PFSK-1 (cell line): Measurements from ENCODE around the gene FLNA.

Experiments used
- FOXP2 ChIP-seq: optimal IDR thresholded peaks from 2 replicates; pipeline ENCODE3; 2011; ENCODE audit warnings: borderline replicate concordance, control low read depth, inconsistent platforms; ENCODE audit not compliant: insufficient read depth; ENCODE audit errors: extremely low read length, extremely low read depth
- POLR2AphosphoS5 ChIP-seq: IDR thresholded peaks from 2 replicates; pipeline ENCODE4 v1.6.1; 2012; ENCODE audit warnings: low read depth, mild to moderate bottlenecking, control low read depth, low read length, moderate library complexity
- TAF1 ChIP-seq: IDR thresholded peaks from 2 replicates; pipeline ENCODE4 v1.6.1; 2012; ENCODE audit warnings: low read length, control low read depth, borderline replicate concordance; ENCODE audit not compliant: insufficient read depth
- TF ChIP-seq, protein P1 (sequence below), 2 experiments: IDR thresholded peaks; 2 replicates each; pipeline versions ENCODE4 v1.6.1 to v1.8.0; 2011 to 2012; ENCODE audit warnings: low read depth in 2 of 2, low read length in 2 of 2, control low read depth in 1 of 2, inconsistent platforms in 1 of 2, mild to moderate bottlenecking in 1 of 2, moderate library complexity in 1 of 2; ENCODE audit not compliant: insufficient read depth in 1 of 2

DNA sequence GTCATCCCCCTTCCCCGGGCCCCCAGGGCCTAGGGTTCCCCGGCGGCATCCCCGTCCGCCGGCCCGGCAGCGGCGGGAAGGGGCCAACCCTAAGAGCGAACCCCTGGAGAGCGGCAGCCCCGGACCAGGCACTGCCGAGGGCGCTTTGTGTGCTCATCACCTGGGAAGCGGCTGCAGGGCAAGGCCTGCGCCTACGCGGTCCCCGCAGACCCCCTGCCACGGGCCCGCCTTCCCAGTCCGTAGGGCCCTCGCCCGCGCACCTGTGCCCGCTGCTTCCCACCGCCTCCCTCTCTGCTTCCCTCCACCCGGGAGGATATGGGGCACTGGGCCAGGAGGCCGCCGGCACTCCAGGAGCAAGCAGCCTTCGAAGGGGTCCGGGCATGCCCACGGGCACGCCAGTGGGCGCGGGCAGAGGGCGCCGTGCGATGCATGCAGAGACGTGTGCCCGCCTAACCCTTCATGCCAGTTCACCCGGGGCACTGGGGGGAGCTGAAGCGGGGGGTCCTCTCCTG lies 2.6 kb downstream of the FLNA start:
- TF ChIP-seq POLR2AphosphoS5 (no peak), FOXP2 (no peak), TAF1 (no peak)
- TF ChIP-seq, protein P1, sequence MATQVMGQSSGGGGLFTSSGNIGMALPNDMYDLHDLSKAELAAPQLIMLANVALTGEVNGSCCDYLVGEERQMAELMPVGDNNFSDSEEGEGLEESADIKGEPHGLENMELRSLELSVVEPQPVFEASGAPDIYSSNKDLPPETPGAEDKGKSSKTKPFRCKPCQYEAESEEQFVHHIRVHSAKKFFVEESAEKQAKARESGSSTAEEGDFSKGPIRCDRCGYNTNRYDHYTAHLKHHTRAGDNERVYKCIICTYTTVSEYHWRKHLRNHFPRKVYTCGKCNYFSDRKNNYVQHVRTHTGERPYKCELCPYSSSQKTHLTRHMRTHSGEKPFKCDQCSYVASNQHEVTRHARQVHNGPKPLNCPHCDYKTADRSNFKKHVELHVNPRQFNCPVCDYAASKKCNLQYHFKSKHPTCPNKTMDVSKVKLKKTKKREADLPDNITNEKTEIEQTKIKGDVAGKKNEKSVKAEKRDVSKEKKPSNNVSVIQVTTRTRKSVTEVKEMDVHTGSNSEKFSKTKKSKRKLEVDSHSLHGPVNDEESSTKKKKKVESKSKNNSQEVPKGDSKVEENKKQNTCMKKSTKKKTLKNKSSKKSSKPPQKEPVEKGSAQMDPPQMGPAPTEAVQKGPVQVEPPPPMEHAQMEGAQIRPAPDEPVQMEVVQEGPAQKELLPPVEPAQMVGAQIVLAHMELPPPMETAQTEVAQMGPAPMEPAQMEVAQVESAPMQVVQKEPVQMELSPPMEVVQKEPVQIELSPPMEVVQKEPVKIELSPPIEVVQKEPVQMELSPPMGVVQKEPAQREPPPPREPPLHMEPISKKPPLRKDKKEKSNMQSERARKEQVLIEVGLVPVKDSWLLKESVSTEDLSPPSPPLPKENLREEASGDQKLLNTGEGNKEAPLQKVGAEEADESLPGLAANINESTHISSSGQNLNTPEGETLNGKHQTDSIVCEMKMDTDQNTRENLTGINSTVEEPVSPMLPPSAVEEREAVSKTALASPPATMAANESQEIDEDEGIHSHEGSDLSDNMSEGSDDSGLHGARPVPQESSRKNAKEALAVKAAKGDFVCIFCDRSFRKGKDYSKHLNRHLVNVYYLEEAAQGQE (IDR thresholded peaks at IDR 0.05; ENCODE audit: insufficient read depth in 1 of 2, low read depth in 2 of 2, low read length in 2 of 2): no peak
